CD14-positive monocyte (primary cell): ENCODE measurements around the gene FBXW7. TPM values are rescaled to one million over a fixed set of nuclear protein-coding genes. Genes with fewer than 3 reads are reported as not detected.

Source experiments
- DNase-seq, 3 donors: peaks; one replicate each; pipeline ENCODE4 v3.0.0-alpha.2; 2011 to 2022
- H2AFZ ChIP-seq: 2 replicates; pipeline ENCODE4 v1.6.0; 2012; ENCODE audit warnings: mild to moderate bottlenecking, low read depth, low read length, inconsistent platforms; ENCODE audit not compliant: insufficient read depth, poor library complexity, severe bottlenecking
- H3K27ac ChIP-seq, 2 donors: 1 replicate in 1 of 2; 2 replicates in 1 of 2; pipeline ENCODE4 v1.5.1; 2012 to 2013; ENCODE audit warnings: low read length in 2 of 2, control low read depth in 1 of 2, inconsistent platforms in 1 of 2, low read depth in 1 of 2, mild to moderate bottlenecking in 1 of 2
- H3K27me3 ChIP-seq, 2 donors: one replicate each; pipeline versions ENCODE4 v1.6.0 to v1.6.1; 2011 to 2013; ENCODE audit warnings: low read length in 2 of 2; ENCODE audit not compliant: control insufficient read depth in 2 of 2, insufficient read depth in 2 of 2
- H3K36me3 ChIP-seq, 2 donors: replicated peaks in 1 of 2; 1 replicate in 1 of 2; 2 replicates in 1 of 2; pipeline versions ENCODE4 v1.5.1 to v1.6.1; 2012 to 2013; ENCODE audit warnings: low read length in 2 of 2, control low read depth in 1 of 2, inconsistent platforms in 1 of 2, mild to moderate bottlenecking in 1 of 2; ENCODE audit not compliant: insufficient read depth in 2 of 2, control insufficient read depth in 1 of 2
- H3K4me1 ChIP-seq, 2 donors: 1 replicate in 1 of 2; 2 replicates in 1 of 2; pipeline versions ENCODE4 v1.5.1 to v1.6.1; 2012 to 2013; ENCODE audit warnings: low read length in 2 of 2, control low read depth in 1 of 2, inconsistent platforms in 1 of 2, mild to moderate bottlenecking in 1 of 2, moderate library complexity in 1 of 2; ENCODE audit not compliant: insufficient read depth in 2 of 2, control insufficient read depth in 1 of 2
- H3K4me2 ChIP-seq: replicated peaks from 2 replicates; pipeline ENCODE3; 2012; ENCODE audit warnings: low read length, moderate library complexity, mild to moderate bottlenecking; ENCODE audit not compliant: poor library complexity, severe bottlenecking; ENCODE audit errors: extremely low read depth
- H3K4me3 ChIP-seq, 3 experiments: fragments of 200-600 bp in 1 of 3; sonication (generic) in 1 of 3; replicated peaks in 1 of 3; 1 replicate in 2 of 3; 2 replicates in 1 of 3; pipeline ENCODE4 v1.5.1; 2011 to 2013; ENCODE audit warnings: low read length in 3 of 3, mild to moderate bottlenecking in 3 of 3, control low read depth in 2 of 3, low read depth in 2 of 3, inconsistent platforms in 1 of 3, moderate library complexity in 1 of 3
- H3K79me2 ChIP-seq: 2 replicates; pipeline ENCODE4 v1.6.0; 2012; ENCODE audit warnings: mild to moderate bottlenecking, control low read depth, inconsistent platforms, low read length, moderate library complexity; ENCODE audit not compliant: insufficient read depth
- H3K9ac ChIP-seq: 2 replicates; pipeline ENCODE4 v1.6.0; 2017; ENCODE audit warnings: low read length, mild to moderate bottlenecking; ENCODE audit not compliant: insufficient read depth, poor library complexity, severe bottlenecking
- H3K9me3 ChIP-seq, 2 donors: replicated peaks in 1 of 2; 1 replicate in 1 of 2; 2 replicates in 1 of 2; pipeline versions ENCODE4 v1.5.1 to v1.6.1; 2012 to 2013; ENCODE audit warnings: low read length in 2 of 2, control low read depth in 1 of 2; ENCODE audit not compliant: control insufficient read depth in 1 of 2, insufficient read depth in 1 of 2
- H4K20me1 ChIP-seq: 2 replicates; pipeline ENCODE4 v1.6.0; 2012; ENCODE audit warnings: mild to moderate bottlenecking, low read length, control low read depth, moderate library complexity; ENCODE audit not compliant: insufficient read depth
- H3K27ac Mint-ChIP-seq, 7 donors: one replicate each; pipeline ENCODE4 v1.8.0; 2020; ENCODE audit warnings: mild to moderate bottlenecking in 7 of 7, mixed read lengths in 7 of 7, moderate library complexity in 6 of 7, inconsistent platforms in 2 of 7
- H3K27me3 Mint-ChIP-seq, 3 donors: one replicate each; pipeline ENCODE4 v1.8.0; 2021 to 2022; ENCODE audit warnings: low read depth in 3 of 3, mild to moderate bottlenecking in 3 of 3, mixed read lengths in 3 of 3, moderate library complexity in 3 of 3, inconsistent platforms in 1 of 3
- H3K36me3 Mint-ChIP-seq, 2 donors: one replicate each; pipeline ENCODE4 v1.8.0; 2020; ENCODE audit warnings: mixed read lengths in 2 of 2, inconsistent platforms in 1 of 2, mild to moderate bottlenecking in 1 of 2
- H3K4me1 Mint-ChIP-seq: one replicate; pipeline ENCODE4 v1.8.0; 2020; ENCODE audit warnings: mild to moderate bottlenecking, mixed read lengths
- H3K4me3 Mint-ChIP-seq, 2 donors: one replicate each; pipeline ENCODE4 v1.8.0; 2020; ENCODE audit warnings: mild to moderate bottlenecking in 2 of 2, mixed read lengths in 2 of 2, moderate library complexity in 1 of 2
- H3K9me3 Mint-ChIP-seq, 7 donors: one replicate each; pipeline ENCODE4 v1.8.0; 2020 to 2022; ENCODE audit warnings: mixed read lengths in 7 of 7, mild to moderate bottlenecking in 6 of 7, moderate library complexity in 6 of 7, inconsistent platforms in 2 of 7
- WGBS: methylation state at CpG from one replicate; pipeline ENCODE4 v1.1.5; 2013; ENCODE audit warnings: missing lambda C conversion rate; ENCODE audit not compliant: insufficient coverage; 5-methylcytosine and 5-hydroxymethylcytosine counted together
- intact Hi-C, 2 donors: fragments of 100-400 bp; cut with micrococcal nuclease; formaldehyde crosslinking; loops; one replicate each; pipeline versions ENCODE4 v1.15.0 to v1.15.1; 2023
- polyA plus RNA-seq, 3 donors: library from polyadenylated mRNA; depleted of rRNA in 1 of 3; unstranded in 2 of 3; stranded (reverse) in 1 of 3; fragments of 300-500 nt in 2 of 3; fragments of >200 nt in 1 of 3; fragmentation: Illumina TruSeq in 2 of 3; gene quantifications; 1 replicate in 2 of 3; 2 replicates in 1 of 3; pipeline ENCODE4 v1.2.3, GENCODE V29; 2012 to 2021
- TF ChIP-seq, protein P1 (sequence below): fragments of 200-600 bp; IDR thresholded peaks from one replicate; pipeline ENCODE4 v1.8.0; 2022; ENCODE audit warnings: antibody characterized with exemption, mild to moderate bottlenecking

FBXW7 gene
- polyA plus RNA-seq, 3 donors, result 25.1 to 44.9 (median 35.6) TPM

DNA sequence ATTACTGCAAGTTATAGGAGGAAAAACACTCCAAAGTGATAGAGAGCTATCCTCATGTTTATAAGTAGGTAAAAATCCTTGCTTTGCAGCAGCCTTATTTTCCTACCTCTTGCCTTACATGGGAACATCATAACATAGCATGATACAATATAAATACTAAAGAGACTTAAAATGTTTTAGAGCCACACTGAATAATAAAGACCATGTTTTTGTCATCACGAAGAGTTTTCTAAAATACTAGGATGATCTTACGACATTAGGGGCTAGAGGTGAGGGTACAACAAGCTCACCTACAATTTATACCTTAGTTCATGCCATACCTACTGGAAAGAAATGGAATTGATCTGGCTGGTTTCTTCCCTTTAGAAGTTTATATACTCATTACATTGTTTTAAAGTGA is 184.8 kb downstream of the FBXW7 start:
- H3K79me2 ChIP-seq, result peaks cover 6% of the 10 kb centered on the region
- H2AFZ ChIP-seq, result no peak overlapping the region
- H3K4me1 ChIP-seq, result no peaks in the 10 kb centered on the region
- H3K4me2 ChIP-seq, result no peak overlapping the region
- no peak overlapping the region for H3K27ac ChIP-seq
- peaks cover 52% of the 10 kb centered on the region for H4K20me1 ChIP-seq
- no peaks in the 10 kb centered on the region for H3K9me3 ChIP-seq
- Mint-ChIP-seq H3K9me3 (no peaks in the 10 kb centered on the region), H3K4me1 (no peaks in the 10 kb centered on the region), H3K36me3 (peaks cover 14 to 16% of the 10 kb centered on the region in 2 donors), H3K4me3 (no peak overlapping the region), H3K27me3 (no peaks in the 10 kb centered on the region), H3K27ac (no peak overlapping the region)
- H3K36me3 ChIP-seq, result peaks cover 12% of the 10 kb centered on the region in 2 donors
- no peak overlapping the region for H3K9ac ChIP-seq
- H3K4me3 ChIP-seq, result no peak overlapping the region
- intact Hi-C loops, result no loop called here
- WGBS, result no CpG with 5 or more reads among the region's 2 CpGs
- TF ChIP-seq, protein P1, sequence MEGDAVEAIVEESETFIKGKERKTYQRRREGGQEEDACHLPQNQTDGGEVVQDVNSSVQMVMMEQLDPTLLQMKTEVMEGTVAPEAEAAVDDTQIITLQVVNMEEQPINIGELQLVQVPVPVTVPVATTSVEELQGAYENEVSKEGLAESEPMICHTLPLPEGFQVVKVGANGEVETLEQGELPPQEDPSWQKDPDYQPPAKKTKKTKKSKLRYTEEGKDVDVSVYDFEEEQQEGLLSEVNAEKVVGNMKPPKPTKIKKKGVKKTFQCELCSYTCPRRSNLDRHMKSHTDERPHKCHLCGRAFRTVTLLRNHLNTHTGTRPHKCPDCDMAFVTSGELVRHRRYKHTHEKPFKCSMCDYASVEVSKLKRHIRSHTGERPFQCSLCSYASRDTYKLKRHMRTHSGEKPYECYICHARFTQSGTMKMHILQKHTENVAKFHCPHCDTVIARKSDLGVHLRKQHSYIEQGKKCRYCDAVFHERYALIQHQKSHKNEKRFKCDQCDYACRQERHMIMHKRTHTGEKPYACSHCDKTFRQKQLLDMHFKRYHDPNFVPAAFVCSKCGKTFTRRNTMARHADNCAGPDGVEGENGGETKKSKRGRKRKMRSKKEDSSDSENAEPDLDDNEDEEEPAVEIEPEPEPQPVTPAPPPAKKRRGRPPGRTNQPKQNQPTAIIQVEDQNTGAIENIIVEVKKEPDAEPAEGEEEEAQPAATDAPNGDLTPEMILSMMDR, result no peak
- H3K27me3 ChIP-seq, result no peaks in the 10 kb centered on the region
- no peak for DNase-seq

DNA sequence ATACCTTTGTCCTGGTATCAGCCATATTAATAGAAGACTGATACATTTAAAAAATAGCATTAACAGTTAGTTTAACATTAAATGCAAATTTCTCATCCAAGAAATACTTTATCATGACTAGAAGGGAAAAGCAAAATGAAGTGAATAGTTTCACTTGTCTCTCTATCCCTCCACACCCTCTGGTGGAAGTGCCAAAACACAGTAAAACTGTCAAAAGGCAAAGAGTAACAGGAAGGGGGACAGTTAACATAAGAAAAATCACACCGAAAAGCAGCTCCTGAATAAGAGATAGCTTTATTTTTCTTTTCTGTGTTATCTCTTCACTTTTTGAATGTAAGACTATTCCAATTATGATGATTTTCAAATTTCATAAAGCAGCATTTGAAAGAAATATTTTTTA is 187.2 kb downstream of the FBXW7 start:
- H3K4me1 Mint-ChIP-seq, result no peaks in the 10 kb centered on the region
- H3K27ac ChIP-seq, result no peak overlapping the region
- TF ChIP-seq, protein P1, result no peak
- H3K4me3 ChIP-seq, result no peak overlapping the region
- peaks cover 18 to 34% of the 10 kb centered on the region in 2 donors for H3K36me3 ChIP-seq
- H3K9ac ChIP-seq, result no peak overlapping the region
- WGBS, result no CpG with 5 or more reads among the region's 1 CpG
- H3K27me3 ChIP-seq, result no peaks in the 10 kb centered on the region
- H3K4me1 ChIP-seq, result no peaks in the 10 kb centered on the region
- peaks cover 28 to 32% of the 10 kb centered on the region in 2 donors for H3K36me3 Mint-ChIP-seq
- no peaks in the 10 kb centered on the region for H3K9me3 ChIP-seq
- H3K4me2 ChIP-seq, result no peak overlapping the region
- no peaks in the 10 kb centered on the region for H3K27me3 Mint-ChIP-seq
- no peak for DNase-seq
- peaks cover 4% of the 10 kb centered on the region for H3K79me2 ChIP-seq
- peaks cover 40% of the 10 kb centered on the region for H4K20me1 ChIP-seq
- no peak overlapping the region for H3K4me3 Mint-ChIP-seq
- H2AFZ ChIP-seq, result no peak overlapping the region
- no peak overlapping the region for H3K27ac Mint-ChIP-seq
- intact Hi-C loops, result no loop called here
- no peaks in the 10 kb centered on the region for H3K9me3 Mint-ChIP-seq
